CD4-positive, alpha-beta memory T cell (primary cell): ENCODE measurements around the gene CREB1. TPM values are rescaled to one million over a fixed set of nuclear protein-coding genes. Genes with fewer than 3 reads are reported as not detected.

Experiments
- CTCF ChIA-PET: fragments of 350-600 bp; sonication (Branson Sonifier 250); formaldehyde crosslinking; loops from one replicate; lab custom pipeline; 2021; ENCODE audit warnings: inconsistent platforms; ENCODE audit not compliant: partially characterized antibody; lab: Charles Lee
- POLR2A ChIA-PET: fragments of 350-600 bp; sonication (Branson Sonifier 250); formaldehyde crosslinking; loops from one replicate; lab custom pipeline; 2021; ENCODE audit not compliant: partially characterized antibody; lab: Charles Lee
- DNase-seq, 5 donors: peaks; one replicate each; pipeline versions ENCODE4 v3.0.0 to v3.0.0-alpha.2; 2020 to 2022; ENCODE audit warnings: mixed read lengths in 1 of 5
- H3K27ac ChIP-seq: one replicate; pipeline ENCODE4 v1.7.0; 2013; ENCODE audit warnings: low read depth, low read length
- H3K27me3 ChIP-seq: 2 replicates; pipeline ENCODE4 v1.7.0; 2013; ENCODE audit warnings: mild to moderate bottlenecking, low read length, moderate library complexity; ENCODE audit not compliant: insufficient read depth
- H3K36me3 ChIP-seq: 2 replicates; pipeline ENCODE4 v1.7.0; 2013; ENCODE audit warnings: mild to moderate bottlenecking, low read length, moderate library complexity; ENCODE audit not compliant: insufficient read depth
- H3K4me1 ChIP-seq: 2 replicates; pipeline ENCODE4 v1.7.0; 2013; ENCODE audit warnings: mild to moderate bottlenecking, low read length, moderate library complexity; ENCODE audit not compliant: insufficient read depth
- H3K4me3 ChIP-seq, 2 donors: one replicate each; pipeline ENCODE4 v1.7.0; 2013; ENCODE audit warnings: low read length in 2 of 2, mild to moderate bottlenecking in 1 of 2
- H3K9me3 ChIP-seq, 2 donors: one replicate each; pipeline ENCODE4 v1.7.0; 2013; ENCODE audit warnings: low read length in 2 of 2, control low read depth in 1 of 2; ENCODE audit not compliant: control insufficient read depth in 1 of 2
- H3K27ac Mint-ChIP-seq, 7 donors: one replicate each; pipeline ENCODE4 v1.8.0; 2020 to 2021; ENCODE audit warnings: mixed read lengths in 7 of 7, mild to moderate bottlenecking in 6 of 7, inconsistent platforms in 3 of 7, moderate library complexity in 3 of 7
- H3K27me3 Mint-ChIP-seq, 2 donors: one replicate each; pipeline ENCODE4 v1.8.0; 2020 to 2021; ENCODE audit warnings: mixed read lengths in 2 of 2
- H3K36me3 Mint-ChIP-seq, 2 donors: one replicate each; pipeline ENCODE4 v1.8.0; 2020 to 2021; ENCODE audit warnings: mixed read lengths in 2 of 2, inconsistent platforms in 1 of 2, mild to moderate bottlenecking in 1 of 2
- H3K4me1 Mint-ChIP-seq, 4 donors: one replicate each; pipeline ENCODE4 v1.8.0; 2020 to 2021; ENCODE audit warnings: mixed read lengths in 4 of 4, mild to moderate bottlenecking in 1 of 4
- H3K4me3 Mint-ChIP-seq, 8 donors: one replicate each; pipeline ENCODE4 v1.8.0; 2020 to 2021; ENCODE audit warnings: mixed read lengths in 8 of 8, mild to moderate bottlenecking in 7 of 8, moderate library complexity in 6 of 8, inconsistent platforms in 3 of 8
- H3K9me3 Mint-ChIP-seq, 8 donors: one replicate each; pipeline ENCODE4 v1.8.0; 2020 to 2021; ENCODE audit warnings: mixed read lengths in 8 of 8, mild to moderate bottlenecking in 5 of 8, inconsistent platforms in 3 of 8, moderate library complexity in 1 of 8
- intact Hi-C: fragments of 100-400 bp; cut with micrococcal nuclease; formaldehyde crosslinking; loops from one replicate; pipeline ENCODE4 v1.15.1; 2023
- polyA plus RNA-seq, 2 donors: library from polyadenylated mRNA; unstranded; fragments of 300-500 nt; fragmentation: Illumina TruSeq; gene quantifications; one replicate each; pipeline ENCODE4 v1.2.3, GENCODE V29; 2021
- total RNA-seq, 2 experiments: library from RNA; stranded (reverse); gene quantifications; one replicate each; pipeline ENCODE4 v1.2.3, GENCODE V29; 2021

CREB1 gene
- total and polyA plus RNA-seq, 4 experiments from 2014 or later, result 60.0 to 128 (median 102) TPM

GRCh38 chr2:207533461-207534008 lies 3.8 kb downstream of the CREB1 start:
- H3K27ac Mint-ChIP-seq, result peak overlapping the region; percentile 80 to 98 (median 89)
- intact Hi-C loops, result loop anchor here (2.0 to 5.0 kb wide), 3 partner anchors 17 to 734 kb away; partner anchors contain the start of gene PIKFYVE
- H3K9me3 Mint-ChIP-seq, result peaks cover 0 to 4% (median 0%) of the 10 kb centered on the region in 8 donors
- CTCF ChIA-PET, result interaction anchor here (0.6 to 5.2 kb wide), 5 partner anchors 12 to 507 kb away, joined by 3 to 25 read pairs (median 3); partner anchors contain the start of gene METTL21A
- Histone ChIP-seq H3K4me3 (no peak overlapping the region), H3K27ac (peak overlapping the region; percentile 49), H3K9me3 (no peaks in the 10 kb centered on the region), H3K4me1 (peaks cover 74% of the 10 kb centered on the region), H3K27me3 (no peaks in the 10 kb centered on the region), H3K36me3 (no peaks in the 10 kb centered on the region)
- H3K4me1 Mint-ChIP-seq, result peaks cover 36 to 87% (median 54%) of the 10 kb centered on the region in 4 donors
- POLR2A ChIA-PET, result interaction anchor here (1.0 to 12.0 kb wide), 8 partner anchors 8 to 368 kb away, joined by 3 to 223 read pairs (median 4); partner anchors contain the start of genes CCNYL1, KLF7 and METTL21A
- peak overlapping the region in 6 of 8 donors; percentile 33 to 64 (median 54) for H3K4me3 Mint-ChIP-seq
- H3K27me3 Mint-ChIP-seq, result peaks cover 0 to 3% of the 10 kb centered on the region in 2 donors
- peaks cover 0 to 35% of the 10 kb centered on the region in 2 donors for H3K36me3 Mint-ChIP-seq
- DNase-seq, result no peak

- peak overlapping the region in 7 of 8 donors; percentile 17 to 68 (median 46) for H3K4me3 Mint-ChIP-seq
Measured at GRCh38 chr2:207534417-207534816, 4.7 kb downstream of the CREB1 start.

GRCh38 chr2:207539470-207539869 lies 9.7 kb downstream of the CREB1 start:
- Mint-ChIP-seq H3K4me3 (peak overlapping the region in 3 of 8 donors; percentile 12 to 21 (median 19)), H3K27ac (peak overlapping the region in 2 of 7 donors; percentile 23 to 25), H3K27me3 (no peaks in the 10 kb centered on the region), H3K36me3 (peaks cover 9 to 30% of the 10 kb centered on the region in 2 donors), H3K4me1 (peaks cover 46 to 83% (median 63%) of the 10 kb centered on the region in 4 donors), H3K9me3 (no peaks in the 10 kb centered on the region)
- Histone ChIP-seq H3K27me3 (no peaks in the 10 kb centered on the region), H3K27ac (no peak overlapping the region), H3K4me1 (peaks cover 80% of the 10 kb centered on the region), H3K36me3 (no peaks in the 10 kb centered on the region), H3K4me3 (no peak overlapping the region), H3K9me3 (no peaks in the 10 kb centered on the region)
- intact Hi-C loops, result no loop called here
- DNase-seq, result no peak
- POLR2A ChIA-PET, result interaction anchor here (7.3 kb wide), 1 partner anchor 8 kb away, joined by 61 read pairs; the partner anchor contains the start of gene CREB1
- CTCF ChIA-PET, result interaction anchor here (0.9 kb wide), 1 partner anchor 853 kb away, joined by 3 read pairs; no protein-coding TSS in a partner anchor

More at GRCh38 chr2:207534417-207534816, 4.7 kb downstream of the CREB1 start:
- Histone ChIP-seq H3K36me3 (no peaks in the 10 kb centered on the region), H3K27ac (peak overlapping the region; percentile 49), H3K9me3 (no peaks in the 10 kb centered on the region), H3K4me1 (peaks cover 82% of the 10 kb centered on the region), H3K27me3 (no peaks in the 10 kb centered on the region), H3K4me3 (no peak overlapping the region)
- no peak for DNase-seq
- intact Hi-C loops, result loop anchor here (2.0 to 5.0 kb wide), 3 partner anchors 16 to 733 kb away; partner anchors contain the start of gene PIKFYVE
- Mint-ChIP-seq H3K36me3 (peaks cover 2 to 36% of the 10 kb centered on the region in 2 donors), H3K27me3 (peaks cover 0 to 2% of the 10 kb centered on the region in 2 donors), H3K9me3 (peaks cover 0 to 2% (median 0%) of the 10 kb centered on the region in 8 donors), H3K27ac (peak overlapping the region; percentile 82 to 98 (median 89)), H3K4me1 (peaks cover 37 to 85% (median 57%) of the 10 kb centered on the region in 4 donors)
- CTCF ChIA-PET, result interaction anchor here (0.9 to 5.2 kb wide), 7 partner anchors 24 to 506 kb away, joined by 3 to 25 read pairs (median 4); partner anchors contain the start of gene METTL21A
- POLR2A ChIA-PET, result interaction anchor here (0.6 to 12.0 kb wide), 6 partner anchors 13 to 369 kb away, joined by 3 to 223 read pairs (median 4); partner anchors contain the start of genes KLF7 and METTL21A

GRCh38 chr2:207540431-207540830 lies 10.7 kb downstream of the CREB1 start:
- Histone ChIP-seq H3K9me3 (no peaks in the 10 kb centered on the region), H3K27ac (no peak overlapping the region), H3K4me1 (peaks cover 70% of the 10 kb centered on the region), H3K36me3 (no peaks in the 10 kb centered on the region), H3K4me3 (no peak overlapping the region), H3K27me3 (no peaks in the 10 kb centered on the region)
- ChIA-PET CTCF (interaction anchor here (0.7 to 1.1 kb wide), 7 partner anchors 9 to 1283 kb away, joined by 3 to 6 read pairs (median 3); partner anchors contain the start of gene CREB1), POLR2A (interaction anchor here (0.6 to 7.3 kb wide), 2 partner anchors 9 to 167 kb away, joined by 4 to 61 read pairs; partner anchors contain the start of gene CREB1)
- H3K4me3 Mint-ChIP-seq, result peak overlapping the region in 3 of 8 donors; percentile 0 to 33 (median 19)
- H3K9me3 Mint-ChIP-seq, result no peaks in the 10 kb centered on the region
- H3K4me1 Mint-ChIP-seq, result peaks cover 43 to 83% (median 62%) of the 10 kb centered on the region in 4 donors
- peaks cover 16 to 31% of the 10 kb centered on the region in 2 donors for H3K36me3 Mint-ChIP-seq
- no peak for DNase-seq
- intact Hi-C loops, result no loop called here
- peak overlapping the region in 2 of 7 donors; percentile 19 to 87 for H3K27ac Mint-ChIP-seq
- H3K27me3 Mint-ChIP-seq, result no peaks in the 10 kb centered on the region

- Histone ChIP-seq H3K27ac (no peak overlapping the region), H3K4me1 (peaks cover 65% of the 10 kb centered on the region), H3K36me3 (no peaks in the 10 kb centered on the region), H3K9me3 (no peaks in the 10 kb centered on the region), H3K4me3 (no peak overlapping the region), H3K27me3 (no peaks in the 10 kb centered on the region)
- no peaks in the 10 kb centered on the region for H3K9me3 Mint-ChIP-seq
- peaks cover 21 to 37% of the 10 kb centered on the region in 2 donors for H3K36me3 Mint-ChIP-seq
- H3K4me3 Mint-ChIP-seq, result peak overlapping the region in 2 of 8 donors; percentile 5 to 23
- no peaks in the 10 kb centered on the region for H3K27me3 Mint-ChIP-seq
- ChIA-PET CTCF (interaction anchor here (0.7 to 1.1 kb wide), 3 partner anchors 11 to 150 kb away, joined by 3 to 5 read pairs (median 4); partner anchors contain the start of gene METTL21A), POLR2A (interaction anchor here (7.3 kb wide), 1 partner anchor 10 kb away, joined by 61 read pairs; the partner anchor contains the start of gene CREB1)
- peak overlapping the region in 2 of 7 donors; percentile 35 to 73 for H3K27ac Mint-ChIP-seq
- intact Hi-C loops, result no loop called here
- no peak for DNase-seq
- peaks cover 51 to 84% (median 67%) of the 10 kb centered on the region in 4 donors for H3K4me1 Mint-ChIP-seq
Measured at GRCh38 chr2:207541933-207542332, 12.2 kb downstream of the CREB1 start.

GRCh38 chr2:207543272-207543671 lies 13.5 kb downstream of the CREB1 start:
- peak overlapping the region in 1 of 8 donors; percentile 14 for H3K4me3 Mint-ChIP-seq
- H3K36me3 Mint-ChIP-seq, result peaks cover 21 to 32% of the 10 kb centered on the region in 2 donors
- H3K27ac Mint-ChIP-seq, result no peak overlapping the region
- POLR2A ChIA-PET, result interaction anchor here (0.6 to 7.3 kb wide), 2 partner anchors 12 to 15 kb away, joined by 3 to 61 read pairs; partner anchors contain the start of gene CREB1
- no peak overlapping the region for H3K27ac ChIP-seq
- H3K9me3 Mint-ChIP-seq, result no peaks in the 10 kb centered on the region
- no peaks in the 10 kb centered on the region for H3K27me3 Mint-ChIP-seq
- H3K36me3 ChIP-seq, result no peaks in the 10 kb centered on the region
- no peak overlapping the region for H3K4me3 ChIP-seq
- peaks cover 49 to 79% (median 63%) of the 10 kb centered on the region in 4 donors for H3K4me1 Mint-ChIP-seq
- intact Hi-C loops, result no loop called here
- H3K9me3 ChIP-seq, result no peaks in the 10 kb centered on the region
- CTCF ChIA-PET, result interaction anchor here (1.1 to 1.9 kb wide), 2 partner anchors 12 to 83 kb away, joined by 5 to 6 read pairs; partner anchors contain the start of gene METTL21A
- H3K4me1 ChIP-seq, result peaks cover 63% of the 10 kb centered on the region
- DNase-seq, result no peak
- H3K27me3 ChIP-seq, result no peaks in the 10 kb centered on the region
